ENCODE measurements around the gene HOXB5.

HOXB5 gene

DNA sequence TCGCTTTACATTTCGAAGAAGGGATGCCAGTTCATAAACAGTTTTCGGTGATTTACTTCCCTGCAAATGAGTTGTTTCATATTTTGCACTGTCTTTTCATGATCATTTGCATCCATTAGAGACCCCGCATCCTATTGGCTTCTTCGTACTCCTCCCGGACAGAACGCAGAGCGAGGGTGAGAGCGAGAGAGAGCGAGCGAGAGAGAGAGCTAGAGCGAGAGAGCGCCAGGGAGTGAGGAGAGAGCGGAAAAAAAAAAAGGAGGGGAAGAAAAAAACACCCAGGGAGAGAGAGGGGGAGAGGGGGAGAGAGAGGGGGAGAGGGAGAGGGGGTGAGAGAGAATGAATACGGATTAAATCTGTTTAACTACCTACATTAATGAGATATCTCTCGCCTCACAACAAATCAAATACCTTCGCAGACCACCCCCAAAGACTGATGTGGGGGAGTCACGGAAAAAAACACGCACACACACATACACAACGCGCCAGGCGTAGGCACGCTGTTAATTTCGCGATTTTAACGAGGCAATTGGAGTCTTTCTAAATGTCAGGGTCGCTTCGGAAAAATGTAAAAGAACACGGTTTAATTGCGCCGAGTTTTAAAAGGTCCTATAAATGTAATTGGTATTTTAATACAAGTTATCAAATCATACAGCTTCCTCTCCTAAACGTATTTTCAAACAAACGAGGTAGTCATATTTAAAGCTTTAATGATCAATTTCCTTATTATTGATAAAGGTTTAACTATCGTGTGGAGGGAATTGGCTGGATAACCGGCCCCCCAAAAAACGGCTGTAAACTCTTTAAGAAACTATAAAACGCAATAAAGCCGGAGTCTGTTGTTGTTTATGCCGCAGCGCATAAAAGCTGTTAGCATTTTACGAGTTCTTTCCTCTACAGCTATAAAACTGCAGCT lies 21.7 kb upstream of the HOXB5 start, which contains the start of gene HOXB8:
HOXB8 (minus strand) TSS at position 246 of the 916 bp plus-strand sequence. CDS start 588 bp downstream, outside the sequence.
- peaks cover 45% of the 10 kb centered on the region for H3K4me1 Mint-ChIP-seq (ENCODE audit: low read depth)
- peak within 1 kb of the TSS; percentile 52 for H3K4me3 Mint-ChIP-seq
- peaks cover 89% of the 10 kb centered on the region for H3K27me3 Mint-ChIP-seq (ENCODE audit: low read depth)
- H3K27ac Mint-ChIP-seq: peak within 1 kb of the TSS; percentile 64
- H3K36me3 Mint-ChIP-seq (ENCODE audit: low read depth): peaks cover 3% of the 10 kb centered on the region
- no peaks in the 10 kb centered on the region for H3K9me3 Mint-ChIP-seq

DNA sequence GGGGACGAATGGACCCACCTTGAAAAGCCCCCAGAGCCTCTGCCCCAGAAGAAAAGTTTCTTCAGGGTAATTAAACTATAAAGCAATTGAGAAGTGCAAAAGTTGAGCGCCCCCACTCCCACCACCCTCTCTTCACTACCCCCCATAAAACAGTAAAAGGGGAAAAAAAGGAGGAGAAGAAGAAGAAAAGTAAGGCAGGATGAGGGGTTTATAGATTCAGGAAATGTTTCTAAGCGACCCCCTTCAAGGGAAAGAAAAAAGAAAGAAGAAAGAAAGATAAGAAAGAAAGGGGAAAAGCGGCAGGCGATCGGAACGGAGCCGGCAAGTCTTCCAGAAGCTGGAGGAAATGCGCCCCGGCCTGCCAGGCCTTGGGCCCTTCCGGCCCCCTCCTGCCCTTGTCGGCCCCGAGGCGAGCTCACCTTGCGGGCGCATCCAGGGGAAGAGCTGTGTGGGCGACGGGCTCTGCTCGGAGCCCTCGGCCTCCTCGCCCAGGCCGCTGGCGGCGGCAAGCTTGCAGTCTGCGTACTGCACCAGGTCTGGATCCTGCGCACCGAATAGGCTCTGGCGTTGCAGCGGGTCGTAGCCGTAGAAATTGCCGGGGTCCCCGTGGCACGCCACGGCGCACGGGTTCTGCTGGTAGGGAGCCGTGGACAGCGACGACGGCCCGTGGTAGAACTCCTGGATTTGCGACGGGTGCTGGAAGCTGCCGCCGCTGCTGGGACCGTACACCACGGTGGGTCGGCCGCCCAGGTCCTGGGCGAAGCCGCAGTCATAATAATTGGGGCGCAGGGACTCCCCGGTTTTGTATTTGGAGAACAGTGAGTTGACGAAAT lies 20.5 kb upstream of the HOXB5 start:
- Mint-ChIP-seq H3K9me3 (no peaks in the 10 kb centered on the region), H3K27ac (peak overlapping the region; percentile 81), H3K27me3 (ENCODE audit: low read depth) (peaks cover 87% of the 10 kb centered on the region), H3K36me3 (ENCODE audit: low read depth) (peaks cover 3% of the 10 kb centered on the region), H3K4me3 (peak overlapping the region; percentile 53), H3K4me1 (ENCODE audit: low read depth) (peaks cover 45% of the 10 kb centered on the region)

DNA sequence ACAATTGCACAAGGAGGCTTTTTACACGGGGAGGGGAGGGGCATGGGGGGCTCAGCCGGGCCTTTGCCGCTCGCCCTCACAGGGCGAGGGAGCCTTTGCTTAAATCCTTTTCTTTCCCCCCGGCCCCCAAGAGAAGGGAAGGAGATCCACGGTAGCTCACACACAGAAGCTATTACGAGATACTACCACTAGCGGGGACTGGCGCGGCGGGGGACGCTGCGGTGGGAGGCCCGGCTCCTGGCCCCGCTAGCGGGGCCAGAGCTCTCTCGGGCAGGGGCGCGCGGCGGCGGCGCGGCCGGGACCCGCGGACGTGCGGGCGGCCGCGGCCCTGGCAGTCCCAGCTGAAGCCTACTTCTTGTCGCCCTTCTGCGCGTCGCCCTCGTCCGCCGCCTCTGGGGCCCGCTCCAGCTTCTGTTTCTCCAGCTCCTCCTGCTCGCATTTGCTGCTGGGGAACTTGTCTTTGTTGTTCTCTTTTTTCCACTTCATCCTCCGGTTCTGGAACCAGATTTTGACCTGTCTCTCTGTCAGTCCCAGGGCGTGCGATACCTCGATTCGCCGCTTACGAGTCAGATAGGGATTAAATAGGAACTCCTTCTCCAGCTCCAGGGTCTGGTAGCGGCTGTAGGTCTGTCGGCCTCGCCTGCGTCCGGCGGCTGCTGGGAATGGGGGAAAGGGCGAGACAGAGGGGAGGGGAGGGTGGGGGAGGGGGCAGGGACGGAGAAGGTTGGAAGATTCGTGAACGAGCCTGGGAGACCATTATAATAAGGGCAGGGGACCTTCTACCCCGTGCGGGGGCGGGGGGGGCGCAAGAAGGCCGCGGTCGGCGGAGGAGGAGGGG lies 19.5 kb upstream of the HOXB5 start:
- Mint-ChIP-seq H3K9me3 (no peaks in the 10 kb centered on the region), H3K27me3 (ENCODE audit: low read depth) (peaks cover 85% of the 10 kb centered on the region), H3K27ac (peak overlapping the region; percentile 43), H3K4me1 (ENCODE audit: low read depth) (peaks cover 39% of the 10 kb centered on the region), H3K4me3 (peak overlapping the region; percentile 85), H3K36me3 (ENCODE audit: low read depth) (peaks cover 3% of the 10 kb centered on the region)

DNA sequence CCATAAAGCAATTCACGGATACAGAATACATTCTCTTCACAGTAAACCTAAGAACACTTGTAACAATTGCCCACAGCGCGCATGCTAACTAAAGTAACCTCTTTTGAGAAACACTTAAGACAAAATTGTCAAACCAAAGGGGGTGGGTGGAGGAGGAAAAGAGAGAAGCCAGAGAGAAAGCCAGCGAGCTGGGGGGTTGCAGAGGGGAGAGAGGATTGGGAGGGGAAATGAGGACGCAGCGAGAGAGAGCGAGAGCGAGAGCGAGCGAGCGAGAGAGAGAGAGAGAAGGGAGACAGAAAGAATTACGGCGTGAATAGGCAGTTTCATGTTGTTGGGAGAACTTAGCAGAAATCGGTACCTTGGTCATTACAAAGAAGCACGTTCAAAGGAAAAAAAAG lies 18.9 kb upstream of the HOXB5 start:
- no peaks in the 10 kb centered on the region for H3K9me3 Mint-ChIP-seq
- peaks cover 37% of the 10 kb centered on the region for H3K4me1 Mint-ChIP-seq (ENCODE audit: low read depth)
- H3K36me3 Mint-ChIP-seq (ENCODE audit: low read depth): peaks cover 3% of the 10 kb centered on the region
- H3K27ac Mint-ChIP-seq: peak overlapping the region; percentile 34
- peak overlapping the region; percentile 74 for H3K4me3 Mint-ChIP-seq
- H3K27me3 Mint-ChIP-seq (ENCODE audit: low read depth): peaks cover 86% of the 10 kb centered on the region

DNA sequence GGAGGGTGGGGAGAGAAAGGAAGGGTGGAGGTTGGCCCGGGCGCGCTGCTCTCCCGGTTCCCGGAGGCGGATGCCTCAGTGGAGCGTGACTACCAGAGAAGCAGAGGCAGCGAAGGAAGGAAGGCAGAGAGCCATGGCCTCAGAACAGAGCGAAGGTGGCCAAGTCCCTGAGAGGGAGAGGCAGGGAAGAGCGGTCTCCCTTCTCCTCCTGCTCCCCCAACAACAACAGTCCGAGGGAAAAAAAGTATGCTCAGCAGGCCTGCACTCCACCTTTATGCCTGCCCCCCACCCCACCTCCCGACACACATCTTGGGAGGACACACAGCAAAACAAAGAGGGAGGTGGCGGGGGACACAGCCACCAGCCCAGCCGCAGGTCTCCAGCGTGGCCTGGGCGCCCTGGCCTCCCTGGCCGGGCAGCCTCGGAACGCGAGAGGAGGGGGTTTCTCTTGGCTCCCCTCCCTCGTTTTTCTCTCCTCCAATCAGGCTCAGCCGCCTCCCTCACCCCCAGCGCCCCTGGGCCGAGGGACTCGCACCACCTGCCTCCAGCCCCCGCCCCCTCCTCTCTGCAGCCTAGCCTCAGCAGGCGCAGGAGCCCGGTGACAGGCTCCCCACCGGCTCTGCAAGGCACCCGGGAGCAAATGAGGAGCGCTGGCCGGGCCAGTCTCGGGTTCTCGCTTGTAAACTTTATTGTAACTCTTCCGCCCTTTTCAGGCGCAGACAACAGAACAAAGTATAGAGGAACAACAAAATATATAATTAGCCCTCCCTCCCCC lies 18.3 kb upstream of the HOXB5 start:
- peak overlapping the region; percentile 50 for H3K27ac Mint-ChIP-seq
- H3K4me1 Mint-ChIP-seq (ENCODE audit: low read depth): peaks cover 32% of the 10 kb centered on the region
- H3K36me3 Mint-ChIP-seq (ENCODE audit: low read depth): no peaks in the 10 kb centered on the region
- H3K9me3 Mint-ChIP-seq: no peaks in the 10 kb centered on the region
- peaks cover 86% of the 10 kb centered on the region for H3K27me3 Mint-ChIP-seq (ENCODE audit: low read depth)
- peak overlapping the region; percentile 91 for H3K4me3 Mint-ChIP-seq

DNA sequence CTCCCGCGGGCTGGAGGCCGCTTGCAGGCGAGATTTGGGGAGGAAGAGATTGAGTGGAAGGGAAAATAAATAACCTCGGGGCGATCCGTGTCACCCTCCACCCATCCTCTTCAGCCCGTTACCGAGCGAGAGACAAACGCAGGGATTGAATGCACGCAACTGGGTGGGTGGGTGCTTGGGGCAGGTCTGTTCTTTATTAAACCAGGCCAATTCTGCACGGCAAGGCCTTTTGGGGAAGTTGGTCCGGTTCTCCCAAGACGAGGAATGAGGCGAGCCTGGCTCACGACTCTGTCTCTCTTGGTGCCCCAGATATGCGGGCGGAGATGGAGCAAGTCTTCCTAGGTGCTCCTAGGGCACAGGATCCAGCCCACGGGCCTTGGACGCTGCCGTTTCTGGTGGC lies 17.6 kb upstream of the HOXB5 start:
- Mint-ChIP-seq H3K4me3 (peak overlapping the region; percentile 91), H3K27me3 (ENCODE audit: low read depth) (peaks cover 85% of the 10 kb centered on the region), H3K36me3 (ENCODE audit: low read depth) (no peaks in the 10 kb centered on the region), H3K27ac (peak overlapping the region; percentile 50), H3K9me3 (no peaks in the 10 kb centered on the region), H3K4me1 (ENCODE audit: low read depth) (peaks cover 32% of the 10 kb centered on the region)

DNA sequence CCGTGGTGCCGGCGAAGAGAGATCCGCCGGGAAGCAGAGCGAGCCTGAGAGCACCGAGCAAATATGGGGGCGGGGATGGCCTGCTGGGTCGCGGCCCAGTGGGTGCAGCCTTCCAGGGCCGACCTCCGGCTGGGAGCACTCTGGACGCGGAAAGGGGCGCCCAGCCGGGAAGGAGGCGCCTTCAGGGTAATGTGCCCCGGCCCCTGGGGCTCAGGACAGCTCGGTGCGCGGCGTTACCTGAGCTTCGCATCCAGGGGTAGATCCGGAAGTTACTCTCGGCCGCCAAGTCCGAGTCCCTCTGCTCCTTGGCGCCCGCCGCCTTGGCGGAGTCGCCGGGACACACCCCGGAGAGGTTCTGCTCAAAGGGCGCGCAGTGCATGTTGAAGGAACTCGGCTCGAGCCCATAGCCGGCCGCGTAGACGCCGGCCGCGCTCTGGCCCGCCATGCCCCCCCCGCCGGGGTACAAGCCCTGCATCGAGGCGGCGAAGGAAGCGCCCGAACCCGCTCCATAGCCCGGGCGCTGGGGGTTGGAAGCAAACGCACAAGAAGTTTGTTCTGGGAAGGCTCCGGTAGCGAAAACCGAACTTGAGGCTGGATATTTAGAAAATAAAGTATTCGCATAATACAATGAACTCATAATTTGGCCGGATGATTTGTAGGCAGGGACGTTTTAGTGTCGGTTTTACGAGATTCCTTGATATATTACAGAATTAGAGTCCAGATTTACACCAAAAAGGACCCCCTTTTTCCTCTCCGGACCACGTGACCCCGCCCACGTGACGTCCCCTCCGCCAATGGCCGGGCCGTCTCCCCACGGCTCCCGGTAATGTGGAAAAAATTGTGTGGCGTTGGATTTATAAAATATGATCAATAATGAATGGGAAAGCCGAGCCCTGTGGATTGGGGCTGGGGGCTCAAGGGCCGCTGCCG lies 17.0 kb upstream of the HOXB5 start, which contains the start of gene HOXB7:
HOXB7 (minus strand) TSS at position 736 of the 930 bp plus-strand sequence; CDS start at position 637, 99 bp downstream.
- H3K4me1 Mint-ChIP-seq (ENCODE audit: low read depth): peaks cover 32% of the 10 kb centered on the region

DNA sequence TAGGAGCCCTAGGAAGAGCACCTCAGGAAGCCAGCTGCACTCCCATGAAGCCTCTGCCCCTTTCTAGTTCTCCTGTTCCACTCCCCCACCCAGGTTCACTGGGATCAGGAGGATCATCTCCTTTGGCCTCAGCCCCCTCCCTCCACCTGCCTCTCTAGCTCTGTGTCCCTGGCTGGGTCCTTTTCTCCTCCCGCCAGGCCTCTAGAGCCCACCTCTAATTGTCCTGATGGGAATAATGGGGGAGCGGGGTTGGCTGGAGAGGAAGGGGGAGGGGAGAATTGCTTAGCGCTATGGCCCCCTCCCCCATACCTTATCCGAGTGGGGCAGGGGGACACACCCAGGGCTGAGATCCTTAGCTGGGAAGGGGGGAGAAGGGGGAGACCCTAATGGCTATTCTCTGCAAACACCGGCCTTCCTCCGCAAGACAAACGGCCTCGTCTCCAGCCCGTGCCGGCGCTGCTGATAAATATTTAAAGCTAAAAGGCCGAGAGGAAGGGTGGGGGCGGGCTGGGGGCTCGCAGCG lies 16.2 kb upstream of the HOXB5 start:
- Mint-ChIP-seq H3K9me3 (no peaks in the 10 kb centered on the region), H3K27ac (no peak overlapping the region), H3K27me3 (ENCODE audit: low read depth) (peaks cover 81% of the 10 kb centered on the region), H3K36me3 (ENCODE audit: low read depth) (no peaks in the 10 kb centered on the region), H3K4me3 (peak overlapping the region; percentile 60), H3K4me1 (ENCODE audit: low read depth) (peaks cover 30% of the 10 kb centered on the region)

More for the DNA sequence above, 17.0 kb upstream of the HOXB5 start, which contains the start of gene HOXB7:
- Mint-ChIP-seq H3K36me3 (ENCODE audit: low read depth) (no peaks in the 10 kb centered on the region), H3K4me3 (peak within 1 kb of the TSS; percentile 91), H3K27ac (peak within 1 kb of the TSS; percentile 50), H3K9me3 (no peaks in the 10 kb centered on the region), H3K27me3 (ENCODE audit: low read depth) (peaks cover 82% of the 10 kb centered on the region)

DNA sequence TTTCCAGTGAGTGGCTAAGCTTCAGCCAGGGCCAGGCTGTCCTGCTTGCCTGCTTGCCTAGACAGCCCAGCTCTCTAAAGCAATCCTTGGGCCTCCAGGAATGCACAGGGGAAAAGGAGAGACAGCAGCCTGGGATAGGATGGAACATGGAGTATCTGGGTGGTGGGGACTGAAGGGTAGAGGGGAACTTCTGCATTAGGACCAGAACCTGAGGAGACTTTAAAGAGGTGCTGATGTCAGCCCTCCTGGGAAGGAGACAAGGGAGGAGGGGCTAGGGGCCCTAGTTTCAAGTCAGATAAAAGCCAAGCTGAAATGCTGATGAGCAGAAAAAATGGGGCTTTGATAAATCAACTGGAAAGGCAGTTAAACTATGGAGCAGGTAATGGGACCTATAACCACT lies 15.5 kb upstream of the HOXB5 start:
- H3K4me3 Mint-ChIP-seq: peak overlapping the region; percentile 29
- H3K36me3 Mint-ChIP-seq (ENCODE audit: low read depth): no peaks in the 10 kb centered on the region
- H3K27ac Mint-ChIP-seq: no peak overlapping the region
- H3K27me3 Mint-ChIP-seq (ENCODE audit: low read depth): peaks cover 81% of the 10 kb centered on the region
- H3K4me1 Mint-ChIP-seq (ENCODE audit: low read depth): peaks cover 28% of the 10 kb centered on the region
- no peaks in the 10 kb centered on the region for H3K9me3 Mint-ChIP-seq

DNA sequence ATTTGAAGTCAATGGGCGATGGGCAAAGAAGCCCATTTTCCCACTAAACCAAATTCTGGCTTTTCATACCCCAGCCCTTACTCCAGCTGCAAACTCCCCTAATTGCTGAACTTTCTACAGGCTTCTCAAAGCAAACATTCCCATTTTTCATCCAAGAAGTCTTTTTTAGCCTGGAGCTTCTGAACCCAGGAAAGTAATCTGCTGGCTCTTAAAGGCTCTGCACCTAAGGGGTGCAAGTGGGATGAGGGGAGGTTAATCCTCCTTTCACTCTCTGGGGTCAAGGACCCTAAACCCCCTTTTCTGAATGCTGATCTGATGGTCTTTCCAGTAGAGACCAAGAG lies 14.9 kb upstream of the HOXB5 start:
- H3K27me3 Mint-ChIP-seq (ENCODE audit: low read depth): peaks cover 80% of the 10 kb centered on the region
- H3K27ac Mint-ChIP-seq: no peak overlapping the region
- no peaks in the 10 kb centered on the region for H3K9me3 Mint-ChIP-seq
- H3K4me1 Mint-ChIP-seq (ENCODE audit: low read depth): peaks cover 25% of the 10 kb centered on the region
- H3K36me3 Mint-ChIP-seq (ENCODE audit: low read depth): no peaks in the 10 kb centered on the region
- H3K4me3 Mint-ChIP-seq: no peak overlapping the region

DNA sequence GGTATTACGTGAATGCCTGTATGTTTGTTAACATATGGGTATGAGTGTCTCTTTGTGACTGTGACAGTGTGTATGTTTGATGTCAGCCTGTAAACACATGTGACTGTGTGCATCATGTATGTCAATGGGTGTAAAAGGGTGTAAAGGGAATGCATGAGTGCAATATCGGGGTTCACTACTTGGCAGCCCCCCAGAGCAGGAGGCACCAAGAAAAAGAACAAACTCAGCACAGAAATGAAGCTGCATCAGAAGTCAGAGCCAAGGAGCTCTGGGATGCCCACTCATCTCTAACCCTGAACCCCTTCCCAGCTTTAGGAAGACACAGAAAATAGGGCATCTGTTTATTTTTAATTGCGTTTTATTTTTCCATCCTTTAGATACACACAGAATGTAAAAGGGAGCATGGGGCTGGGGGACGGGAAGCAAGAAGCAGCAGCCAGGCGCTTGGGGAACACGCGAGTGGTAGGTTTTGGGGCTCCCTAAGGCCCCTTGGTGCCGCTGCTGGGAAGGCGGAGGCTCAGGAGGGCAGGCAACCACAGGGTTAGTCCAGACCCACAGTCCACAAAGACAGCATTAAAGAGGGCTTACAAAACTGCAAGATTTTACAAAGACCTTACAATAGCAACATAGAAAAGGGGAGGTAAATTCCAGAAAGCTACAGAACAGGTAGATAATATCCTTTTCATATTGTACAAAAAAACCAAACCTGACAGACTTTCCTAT lies 13.5 kb upstream of the HOXB5 start:
- Mint-ChIP-seq H3K27me3 (ENCODE audit: low read depth) (peaks cover 82% of the 10 kb centered on the region), H3K27ac (no peak overlapping the region), H3K36me3 (ENCODE audit: low read depth) (no peaks in the 10 kb centered on the region), H3K9me3 (no peaks in the 10 kb centered on the region), H3K4me3 (no peak overlapping the region), H3K4me1 (ENCODE audit: low read depth) (peaks cover 20% of the 10 kb centered on the region)

Measured in T-helper 1 cell treated with Interleukin-12 subunit alpha and Interleukin-12 subunit beta and Interleukin-4 antibody, amounts not matched to agents 30 μg/mL and 1 μg/mL, for 36 hours (primary cell).